Nephron progenitor cell (in vitro differentiated cells): ENCODE results near the gene ERVW-1.
A peak's percentile ranks its signal among the peaks of the same experiment; 100 is the strongest.

Experiments
- DNase-seq: peaks from one replicate; pipeline ENCODE4 v3.0.0; 2021
- H3K27ac Mint-ChIP-seq: 2 replicates; pipeline ENCODE4 v1.8.0; 2021; ENCODE audit warnings: mild to moderate bottlenecking, moderate library complexity, mixed read lengths
- H3K27me3 Mint-ChIP-seq: 2 replicates; pipeline ENCODE4 v1.8.0; 2021; ENCODE audit warnings: mild to moderate bottlenecking, low read depth, mixed read lengths; ENCODE audit not compliant: poor library complexity
- H3K36me3 Mint-ChIP-seq: 2 replicates; pipeline ENCODE4 v1.8.0; 2021; ENCODE audit warnings: low read depth, mixed read lengths
- H3K4me1 Mint-ChIP-seq: 2 replicates; pipeline ENCODE4 v1.8.0; 2021; ENCODE audit warnings: mixed read lengths
- H3K4me3 Mint-ChIP-seq: 2 replicates; pipeline ENCODE4 v1.8.0; 2021; ENCODE audit warnings: mild to moderate bottlenecking, moderate library complexity, mixed read lengths
- H3K9me3 Mint-ChIP-seq: 2 replicates; pipeline ENCODE4 v1.8.0; 2021; ENCODE audit warnings: mild to moderate bottlenecking, moderate library complexity, mixed read lengths
- CTCF ChIP-seq: fragments of 200-600 bp; sonication (generic); IDR thresholded peaks from 2 replicates; pipeline ENCODE4 v1.5.0; 2021; ENCODE audit warnings: antibody characterized with exemption

The ERVW-1 gene

GRCh38 chr7:92461027-92462003 lies 16.4 kb downstream of the ERVW-1 start:
- DNase-seq, result peak; percentile 27
- H3K4me1 Mint-ChIP-seq, result peaks cover 5% of the 10 kb centered on the region
- H3K27ac Mint-ChIP-seq, result peak overlapping the region; percentile 85
- H3K36me3 Mint-ChIP-seq, result peaks cover 15% of the 10 kb centered on the region
- H3K9me3 Mint-ChIP-seq, result no peaks in the 10 kb centered on the region
- TF ChIP-seq CTCF, result peak; percentile 81
- H3K27me3 Mint-ChIP-seq, result peaks cover 2% of the 10 kb centered on the region
- no peak overlapping the region for H3K4me3 Mint-ChIP-seq

- Mint-ChIP-seq H3K4me1 (peaks cover 5% of the 10 kb centered on the region), H3K4me3 (no peak overlapping the region), H3K27me3 (peaks cover 2% of the 10 kb centered on the region), H3K27ac (peak overlapping the region; percentile 43), H3K36me3 (peaks cover 22% of the 10 kb centered on the region), H3K9me3 (no peaks in the 10 kb centered on the region)
- DNase-seq, result no peak
- TF ChIP-seq CTCF, result no peak
Observed at GRCh38 chr7:92460510-92460909, 17.2 kb downstream of the ERVW-1 start.

- Mint-ChIP-seq H3K9me3 (no peaks in the 10 kb centered on the region), H3K27ac (peak overlapping the region; percentile 43), H3K36me3 (peaks cover 22% of the 10 kb centered on the region), H3K27me3 (peaks cover 2% of the 10 kb centered on the region), H3K4me1 (peaks cover 5% of the 10 kb centered on the region), H3K4me3 (no peak overlapping the region)
- no peak for TF ChIP-seq CTCF
- DNase-seq, result no peak
Observed at GRCh38 chr7:92460109-92460508, 17.6 kb downstream of the ERVW-1 start.

- Mint-ChIP-seq H3K36me3 (peaks cover 43% of the 10 kb centered on the region), H3K9me3 (no peaks in the 10 kb centered on the region), H3K27me3 (no peaks in the 10 kb centered on the region), H3K27ac (no peak overlapping the region), H3K4me3 (no peak overlapping the region), H3K4me1 (peaks cover 5% of the 10 kb centered on the region)
- TF ChIP-seq CTCF, result no peak
- no peak for DNase-seq
Observed at GRCh38 chr7:92456236-92456635, 21.5 kb downstream of the ERVW-1 start.

- peaks cover 42% of the 10 kb centered on the region for H3K36me3 Mint-ChIP-seq
- no peak overlapping the region for H3K4me3 Mint-ChIP-seq
- H3K27ac Mint-ChIP-seq, result no peak overlapping the region
- TF ChIP-seq CTCF, result no peak
- no peak for DNase-seq
- no peaks in the 10 kb centered on the region for H3K27me3 Mint-ChIP-seq
- H3K9me3 Mint-ChIP-seq, result no peaks in the 10 kb centered on the region
- peaks cover 25% of the 10 kb centered on the region for H3K4me1 Mint-ChIP-seq
Observed at GRCh38 chr7:92451645-92452044, 26.1 kb downstream of the ERVW-1 start.
